Measurements from ENCODE around the gene SPEM1.
"Not testable (repeated sequence)": the region's sequence is repeated elsewhere in the genome, so short reads cannot be mapped to it uniquely, and the experiment has no call there.

The SPEM1 gene

GRCh38 chr17:7468804-7469389 lies 48.8 kb downstream of the SPEM1 start:
- DNase-seq (ENCODE audit: low read depth, low spot score) = no peak

- not testable (repeated sequence) for DNase-seq (ENCODE audit: low read depth, low spot score)
Measured at GRCh38 chr17:7469843-7470242, 49.7 kb downstream of the SPEM1 start.

DNA sequence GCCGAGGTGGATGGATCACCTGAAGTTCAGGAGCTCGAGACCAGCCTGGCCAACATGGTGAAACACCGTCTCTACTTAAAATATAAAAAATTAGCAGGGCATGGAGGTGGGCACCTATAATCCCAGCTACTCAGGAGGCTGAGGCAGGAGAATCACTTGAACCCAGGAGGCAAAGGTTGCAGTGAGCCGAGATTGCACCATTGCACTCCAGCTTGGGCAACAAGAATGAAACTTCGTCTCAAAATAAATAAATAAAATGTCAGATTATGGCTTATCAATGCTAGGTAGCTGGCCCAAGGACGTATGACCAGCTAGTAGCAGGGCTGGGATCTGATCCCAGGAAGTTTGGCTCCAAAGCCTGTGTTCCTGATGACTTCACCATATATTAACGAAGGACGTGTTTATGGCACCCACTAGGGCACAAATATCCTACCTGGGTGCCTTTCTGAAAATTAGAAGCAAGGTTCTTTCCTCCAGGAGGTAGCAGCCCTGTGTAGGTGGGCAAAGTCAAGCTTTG lies 50.4 kb downstream of the SPEM1 start:
- DNase-seq (ENCODE audit: low read depth, low spot score) = not testable (repeated sequence)
